ENCODE data around the gene ODF4. TPM values are rescaled to one million over a fixed set of nuclear protein-coding genes. Genes with fewer than 3 reads are reported as not detected.

Gene ODF4
- total and polyA plus RNA-seq, 2 of the 4 experiments (the other 2 are of a cell fraction), result not detected

DNA sequence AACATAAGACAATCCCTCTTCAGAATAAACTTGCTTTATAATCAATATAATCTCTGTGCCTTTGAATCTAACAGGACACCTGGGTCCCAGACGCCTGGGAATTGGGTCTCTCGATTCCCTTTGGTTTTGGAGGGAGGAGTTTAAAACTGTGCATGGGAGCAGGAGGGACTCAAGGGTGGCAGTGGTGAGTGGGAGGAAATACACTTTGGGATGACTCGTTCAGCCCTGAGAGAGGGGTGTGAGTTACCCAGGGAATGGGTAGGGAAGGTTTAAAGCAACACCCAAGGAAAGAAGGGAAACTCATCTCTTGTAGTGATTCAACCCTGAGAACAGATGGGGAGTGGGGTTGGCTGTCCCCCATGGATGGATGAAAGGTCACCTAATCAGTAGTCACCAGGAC is 49.6 kb upstream of the ODF4 start:
- Histone ChIP-seq H4K5ac (ENCODE audit: low read depth, low read length) (no peak overlapping the region), H3K4me2 (ENCODE audit: low read depth, low read length) (no peak overlapping the region), H3K27ac (ENCODE audit: insufficient read depth, low read length) (no peak overlapping the region), H3K4me3 (ENCODE audit: insufficient read depth, low read depth, low read length) (no peak overlapping the region), H3K23ac (ENCODE audit: low read depth, low read length) (no peak overlapping the region), H3K36me3 (ENCODE audit: control insufficient read depth, insufficient read depth, low read length) (no peaks in the 10 kb centered on the region), H3K27me3 (ENCODE audit: control insufficient read depth, insufficient read depth, low read length) (no peaks in the 10 kb centered on the region), H3K18ac (ENCODE audit: low read depth, low read length) (no peak overlapping the region), H3K4me1 (ENCODE audit: control insufficient read depth, insufficient read depth, low read length) (peaks cover 11% of the 10 kb centered on the region), H3K4ac (ENCODE audit: low read depth, low read length) (no peak overlapping the region), H2AK9ac (replicated peaks; ENCODE audit: low read depth, low read length, poor library complexity) (no peak overlapping the region), H2BK20ac (ENCODE audit: low read depth, low read length) (no peak overlapping the region), H4K20me1 (ENCODE audit: insufficient read depth, low read length) (0 out of 2 replicates have a peak, but pooled peaks cover 2% of the 10 kb centered on the region), H2AFZ (replicated peaks; ENCODE audit: low read length, poor library complexity) (no peak overlapping the region), H3K14ac (replicated peaks; ENCODE audit: low read depth, low read length) (no peak overlapping the region), H2AK5ac (ENCODE audit: low read depth, low read length) (no peak overlapping the region), H4K8ac (ENCODE audit: low read depth in 2 of 2, low read length in 2 of 2) (no peak overlapping the region), H3K56ac (ENCODE audit: extremely low read depth, insufficient read depth, low read length) (no peak overlapping the region), H3K9me3 (ENCODE audit: control insufficient read depth, insufficient read depth, low read length) (no peaks in the 10 kb centered on the region), H2BK15ac (ENCODE audit: low read depth, low read length) (no peak overlapping the region; the same call in 2 of the 3 replicates), H2BK5ac (ENCODE audit: low read depth, low read length, poor library complexity, severe bottlenecking) (no peak overlapping the region), H3K9ac (ENCODE audit: low read depth, low read length) (no peak overlapping the region), H4K91ac (ENCODE audit: insufficient read depth, low read depth, low read length) (no peak overlapping the region), H2BK120ac (ENCODE audit: low read depth, low read length) (no peak overlapping the region), H3K9me1 (ENCODE audit: insufficient read depth, low read length) (peaks cover 25% of the 10 kb centered on the region), H3K79me1 (ENCODE audit: low read depth in 1 of 2, low read length in 2 of 2) (peaks cover 16 to 42% of the 10 kb centered on the region in 2 experiments)
- DNase-seq (peak; percentile 34), ATAC-seq (ENCODE audit: low read depth) (no peak)
- 44% methylated on average over 1 of the region's 3 CpGs; no CpG with 5 or more reads in 1 of the 2 experiments for WGBS, 2 experiments (ENCODE audit: extremely low coverage in 2 of 2, insufficient read length in 1 of 2)
- ChIA-PET POLR2A (ENCODE audit: unreplicated experiment) (no interaction called here), CTCF (no interaction called here)
- TF ChIP-seq, protein P1, sequence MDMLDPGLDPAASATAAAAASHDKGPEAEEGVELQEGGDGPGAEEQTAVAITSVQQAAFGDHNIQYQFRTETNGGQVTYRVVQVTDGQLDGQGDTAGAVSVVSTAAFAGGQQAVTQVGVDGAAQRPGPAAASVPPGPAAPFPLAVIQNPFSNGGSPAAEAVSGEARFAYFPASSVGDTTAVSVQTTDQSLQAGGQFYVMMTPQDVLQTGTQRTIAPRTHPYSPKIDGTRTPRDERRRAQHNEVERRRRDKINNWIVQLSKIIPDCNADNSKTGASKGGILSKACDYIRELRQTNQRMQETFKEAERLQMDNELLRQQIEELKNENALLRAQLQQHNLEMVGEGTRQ (IDR thresholded peaks at IDR 0.05; ENCODE audit: low read depth, low read length), result no peak
- TF ChIP-seq MAZ (IDR thresholded peaks at IDR 0.05; ENCODE audit: borderline replicate concordance, low read depth, low read length), result no peak
- no peak for TF ChIP-seq RCOR1 (IDR thresholded peaks at IDR 0.05; ENCODE audit: insufficient replicate concordance, low read length)
- no peak for TF ChIP-seq MXI1 (IDR thresholded peaks at IDR 0.05; ENCODE audit: borderline replicate concordance, low read depth, low read length)
- TF ChIP-seq, protein P2, sequence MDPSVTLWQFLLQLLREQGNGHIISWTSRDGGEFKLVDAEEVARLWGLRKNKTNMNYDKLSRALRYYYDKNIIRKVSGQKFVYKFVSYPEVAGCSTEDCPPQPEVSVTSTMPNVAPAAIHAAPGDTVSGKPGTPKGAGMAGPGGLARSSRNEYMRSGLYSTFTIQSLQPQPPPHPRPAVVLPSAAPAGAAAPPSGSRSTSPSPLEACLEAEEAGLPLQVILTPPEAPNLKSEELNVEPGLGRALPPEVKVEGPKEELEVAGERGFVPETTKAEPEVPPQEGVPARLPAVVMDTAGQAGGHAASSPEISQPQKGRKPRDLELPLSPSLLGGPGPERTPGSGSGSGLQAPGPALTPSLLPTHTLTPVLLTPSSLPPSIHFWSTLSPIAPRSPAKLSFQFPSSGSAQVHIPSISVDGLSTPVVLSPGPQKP (IDR thresholded peaks at IDR 0.05; ENCODE audit: borderline replicate concordance, low read depth, low read length), result no peak
- no peak for TF ChIP-seq POLR2A (IDR thresholded peaks at IDR 0.05; ENCODE audit: low read depth, low read length)
- intact Hi-C loops (cut with micrococcal nuclease) (no loop called here), dilution Hi-C loops (cut with HindIII; ENCODE audit: low sequenced_read_pairs, unreplicated experiment) (no loop called here), in situ Hi-C loops (cut with MboI; ENCODE audit: low sequenced_read_pairs) (no loop called here)
- BruUV-seq (replicated peaks), result no TSS peak
